Prostate gland (tissue), 2 donors: Measurements from ENCODE around the gene PTDSS2.

ENCODE experiments used
- CTCF ChIP-seq, 4 experiments: fragments of 200-600 bp in 2 of 4; fragments of 450-650 bp in 2 of 4; sonication (generic) in 2 of 4; IDR thresholded peaks; 1 replicate in 3 of 4; 2 replicates in 1 of 4; pipeline ENCODE4 v1.5.1; 2016 to 2019; ENCODE audit warnings: antibody characterized with exemption in 4 of 4, mild to moderate bottlenecking in 2 of 4, moderate library complexity in 2 of 4
- POLR2A ChIP-seq: fragments of 450-650 bp; IDR thresholded peaks from one replicate; pipeline ENCODE4 v1.6.1; 2016; ENCODE audit warnings: antibody characterized with exemption, mild to moderate bottlenecking
- POLR2AphosphoS5 ChIP-seq: sonication (generic); formaldehyde crosslinking; IDR thresholded peaks from one replicate; pipeline ENCODE4 v1.6.1; 2017; ENCODE audit warnings: antibody characterized with exemption

GRCh38 chr11:454801-455565, 4.9 kb downstream of the PTDSS2 start:
- TF ChIP-seq POLR2AphosphoS5, result no peak
- TF ChIP-seq POLR2A, result no peak
- no peak for TF ChIP-seq CTCF (IDR thresholded peaks at IDR 0.05)
